Measurements from ENCODE around the gene DGKI. TPM values are rescaled to one million over a fixed set of nuclear protein-coding genes. Genes with fewer than 3 reads are reported as not detected.

DGKI gene
- total and polyA plus RNA-seq, 8 donors, result under 0.01 to 5.1 (median 0.20) TPM; not detected in 3

GRCh38 chr7:137670222-137671064, 176.3 kb downstream of the DGKI start:
- 78 to 85% (median 84%) methylated on average over 7 of the region's 7 CpGs for WGBS, 5 donors
- intact Hi-C loops (cut with DNase I; ENCODE audit: low total_unique reads), result no loop called here
- Histone ChIP-seq H3K27me3 (peaks cover 0 to 5% (median 0%) of the 10 kb centered on the region in 3 donors), H3K9me3 (no peaks in the 10 kb centered on the region), H3K4me1 (no peaks in the 10 kb centered on the region), H3K4me3 (no peak overlapping the region), H3K36me3 (no peaks in the 10 kb centered on the region), H3K27ac (no peak overlapping the region)
- TF ChIP-seq POLR2A (IDR thresholded peaks at IDR 0.05) (no peak), EP300 (IDR thresholded peaks at IDR 0.05) (no peak), POLR2AphosphoS5 (IDR thresholded peaks at IDR 0.05) (no peak)
- TF ChIP-seq, protein P1, sequence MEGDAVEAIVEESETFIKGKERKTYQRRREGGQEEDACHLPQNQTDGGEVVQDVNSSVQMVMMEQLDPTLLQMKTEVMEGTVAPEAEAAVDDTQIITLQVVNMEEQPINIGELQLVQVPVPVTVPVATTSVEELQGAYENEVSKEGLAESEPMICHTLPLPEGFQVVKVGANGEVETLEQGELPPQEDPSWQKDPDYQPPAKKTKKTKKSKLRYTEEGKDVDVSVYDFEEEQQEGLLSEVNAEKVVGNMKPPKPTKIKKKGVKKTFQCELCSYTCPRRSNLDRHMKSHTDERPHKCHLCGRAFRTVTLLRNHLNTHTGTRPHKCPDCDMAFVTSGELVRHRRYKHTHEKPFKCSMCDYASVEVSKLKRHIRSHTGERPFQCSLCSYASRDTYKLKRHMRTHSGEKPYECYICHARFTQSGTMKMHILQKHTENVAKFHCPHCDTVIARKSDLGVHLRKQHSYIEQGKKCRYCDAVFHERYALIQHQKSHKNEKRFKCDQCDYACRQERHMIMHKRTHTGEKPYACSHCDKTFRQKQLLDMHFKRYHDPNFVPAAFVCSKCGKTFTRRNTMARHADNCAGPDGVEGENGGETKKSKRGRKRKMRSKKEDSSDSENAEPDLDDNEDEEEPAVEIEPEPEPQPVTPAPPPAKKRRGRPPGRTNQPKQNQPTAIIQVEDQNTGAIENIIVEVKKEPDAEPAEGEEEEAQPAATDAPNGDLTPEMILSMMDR (IDR thresholded peaks at IDR 0.05), result no peak
- no peak for DNase-seq

- DNase-seq, result no peak
- TF ChIP-seq POLR2AphosphoS5 (IDR thresholded peaks at IDR 0.05), result no peak
- TF ChIP-seq, protein P1 (IDR thresholded peaks at IDR 0.05), result no peak
- TF ChIP-seq EP300 (IDR thresholded peaks at IDR 0.05), result no peak
- no peak for TF ChIP-seq POLR2A (IDR thresholded peaks at IDR 0.05)
- peaks cover 0 to 5% (median 0%) of the 10 kb centered on the region in 3 donors for H3K27me3 ChIP-seq
- no peaks in the 10 kb centered on the region for H3K9me3 ChIP-seq
- intact Hi-C loops (cut with DNase I; ENCODE audit: low total_unique reads), result no loop called here
- H3K36me3 ChIP-seq, result no peaks in the 10 kb centered on the region
- H3K4me3 ChIP-seq, result no peak overlapping the region
- no peak overlapping the region for H3K27ac ChIP-seq
- H3K4me1 ChIP-seq, result no peaks in the 10 kb centered on the region
- WGBS, 5 donors, result 36 to 49% (median 45%) methylated on average over 2 of the region's 2 CpGs
Observed at GRCh38 chr7:137669706-137670105, 177.1 kb downstream of the DGKI start.

- TF ChIP-seq EP300 (IDR thresholded peaks at IDR 0.05), result no peak
- no peak for TF ChIP-seq POLR2A (IDR thresholded peaks at IDR 0.05)
- no peak for TF ChIP-seq POLR2AphosphoS5 (IDR thresholded peaks at IDR 0.05)
- TF ChIP-seq, protein P1 (IDR thresholded peaks at IDR 0.05), result no peak
- no peak for DNase-seq
- H3K9me3 ChIP-seq, result no peaks in the 10 kb centered on the region
- peaks cover 0 to 10% (median 0%) of the 10 kb centered on the region in 3 donors for H3K27me3 ChIP-seq
- H3K36me3 ChIP-seq, result no peaks in the 10 kb centered on the region
- no peak overlapping the region for H3K4me3 ChIP-seq
- intact Hi-C loops (cut with DNase I; ENCODE audit: low total_unique reads), result no loop called here
- H3K27ac ChIP-seq, result no peak overlapping the region
- 49 to 59% (median 51%) methylated on average over 2 of the region's 2 CpGs for WGBS, 5 donors
- H3K4me1 ChIP-seq, result no peaks in the 10 kb centered on the region
Observed at GRCh38 chr7:137668404-137668803, 178.4 kb downstream of the DGKI start.

- Histone ChIP-seq H3K9me3 (no peaks in the 10 kb centered on the region), H3K36me3 (no peaks in the 10 kb centered on the region), H3K4me1 (no peaks in the 10 kb centered on the region), H3K4me3 (no peak overlapping the region), H3K27ac (no peak overlapping the region), H3K27me3 (peaks cover 0 to 14% (median 0%) of the 10 kb centered on the region in 3 donors)
- TF ChIP-seq EP300 (IDR thresholded peaks at IDR 0.05) (no peak), POLR2A (IDR thresholded peaks at IDR 0.05) (no peak), POLR2AphosphoS5 (IDR thresholded peaks at IDR 0.05) (no peak)
- TF ChIP-seq, protein P1 (IDR thresholded peaks at IDR 0.05), result no peak
- intact Hi-C loops (cut with DNase I; ENCODE audit: low total_unique reads), result no loop called here
- WGBS, 5 donors, result 60 to 75% (median 67%) methylated on average over 5 of the region's 5 CpGs
- DNase-seq, result no peak
Observed at GRCh38 chr7:137667633-137668387, 179.0 kb downstream of the DGKI start.

Data from stomach (tissue), 9 donors.